ENCODE data around the gene POU2F2. TPM values are rescaled to one million over a fixed set of nuclear protein-coding genes. Genes with fewer than 3 reads are reported as not detected.

Gene POU2F2
- total RNA-seq, 1 experiment from 2014 or later: not detected

GRCh38 chr19:42131149-42132029 is 857 bp downstream of the POU2F2 start:
- in situ Hi-C loops (cut with HindIII; ENCODE audit: low pct_unique_long_range_greater_than_20kb, low sequenced_read_pairs): no loop called here
- no peak for DNase-seq (ENCODE audit: low read depth)

- in situ Hi-C loops (cut with HindIII; ENCODE audit: low pct_unique_long_range_greater_than_20kb, low sequenced_read_pairs): no loop called here
- DNase-seq (ENCODE audit: low read depth): no peak
Measured at GRCh38 chr19:42130254-42130573, 2.0 kb downstream of the POU2F2 start.

DNA sequence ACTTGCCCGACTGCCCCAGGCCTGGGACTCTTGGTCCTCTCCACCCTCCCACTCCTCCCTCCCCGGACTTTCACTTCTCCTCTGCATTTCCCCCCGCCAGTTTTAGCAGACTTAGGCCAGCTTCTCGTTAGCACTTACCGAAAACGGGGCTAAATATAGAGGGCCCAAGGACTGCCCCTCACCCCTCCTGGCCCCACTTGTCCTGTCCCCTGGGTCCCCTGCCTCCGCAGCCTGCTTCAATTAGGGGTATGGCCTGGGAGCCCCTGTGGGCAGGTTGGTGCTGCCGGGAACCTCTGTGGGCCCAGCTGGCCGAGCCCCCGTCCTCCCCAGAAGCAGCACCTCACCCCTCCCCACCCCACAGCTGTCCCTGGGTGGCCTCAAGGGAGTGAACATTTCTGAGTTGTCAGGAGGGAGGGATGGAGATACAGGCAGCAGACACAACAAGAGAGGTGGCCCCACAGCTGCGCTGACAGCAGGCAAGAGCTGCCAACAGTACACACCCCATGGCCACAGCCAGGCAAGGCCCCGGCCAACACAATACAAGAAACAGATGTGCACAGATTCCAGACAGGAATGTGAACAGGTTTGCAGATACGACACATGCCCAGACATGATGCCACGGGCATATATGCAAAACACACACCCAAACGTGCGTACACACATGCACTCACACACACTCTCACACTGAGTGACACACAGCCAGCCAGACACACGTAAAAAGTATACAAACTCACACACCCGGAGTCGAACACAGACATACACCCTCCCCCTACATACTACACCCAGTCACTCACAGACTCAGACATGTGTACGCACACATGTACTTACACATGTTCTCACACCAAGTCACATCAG is 2.6 kb downstream of the POU2F2 start:
- in situ Hi-C loops (cut with HindIII; ENCODE audit: low pct_unique_long_range_greater_than_20kb, low sequenced_read_pairs): no loop called here
- no peak for DNase-seq (ENCODE audit: low read depth)

DNA sequence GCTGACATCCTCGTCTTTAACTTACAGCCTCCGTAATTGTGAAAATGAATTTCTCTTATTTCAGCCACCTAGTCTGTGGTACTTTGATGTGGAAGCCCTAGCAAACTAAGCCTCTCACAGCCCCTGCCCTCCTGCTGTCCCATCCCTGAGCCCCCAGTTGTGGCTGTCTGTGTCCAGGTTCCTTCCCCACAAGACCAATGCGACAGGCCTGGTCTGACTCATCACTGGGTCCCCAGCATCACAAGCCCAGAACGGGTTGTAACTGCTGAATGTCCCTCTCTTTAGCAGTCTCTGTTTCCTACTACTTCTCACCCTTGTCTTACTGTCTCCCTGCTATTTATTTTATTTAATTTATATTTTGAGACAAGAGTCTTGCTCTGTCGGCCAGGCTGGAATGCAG is 5.7 kb downstream of the POU2F2 start:
- no peak for DNase-seq (ENCODE audit: low read depth)
- in situ Hi-C loops (cut with HindIII; ENCODE audit: low pct_unique_long_range_greater_than_20kb, low sequenced_read_pairs): no loop called here

DNA sequence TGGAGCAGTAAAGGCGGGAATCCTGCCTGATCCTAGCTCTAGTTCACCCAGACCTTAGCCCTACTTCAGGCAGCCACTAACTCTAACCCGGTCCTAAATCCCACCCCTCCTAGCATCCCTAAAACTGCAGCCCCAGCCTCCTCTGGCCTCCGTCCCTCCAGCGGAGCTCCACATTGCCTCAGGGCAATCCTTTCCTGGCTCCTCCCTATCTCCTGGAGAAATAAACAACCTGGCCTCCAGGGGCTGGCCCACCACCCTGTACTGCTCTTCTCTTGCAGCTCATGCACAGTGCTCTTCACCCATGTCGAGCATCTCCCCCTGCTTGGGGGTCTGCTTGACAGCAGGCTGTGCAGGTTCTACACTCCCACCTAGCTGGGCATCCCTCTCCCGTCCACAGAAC is 6.7 kb downstream of the POU2F2 start:
- in situ Hi-C loops (cut with HindIII; ENCODE audit: low pct_unique_long_range_greater_than_20kb, low sequenced_read_pairs): no loop called here
- DNase-seq (ENCODE audit: low read depth): no peak

DNA sequence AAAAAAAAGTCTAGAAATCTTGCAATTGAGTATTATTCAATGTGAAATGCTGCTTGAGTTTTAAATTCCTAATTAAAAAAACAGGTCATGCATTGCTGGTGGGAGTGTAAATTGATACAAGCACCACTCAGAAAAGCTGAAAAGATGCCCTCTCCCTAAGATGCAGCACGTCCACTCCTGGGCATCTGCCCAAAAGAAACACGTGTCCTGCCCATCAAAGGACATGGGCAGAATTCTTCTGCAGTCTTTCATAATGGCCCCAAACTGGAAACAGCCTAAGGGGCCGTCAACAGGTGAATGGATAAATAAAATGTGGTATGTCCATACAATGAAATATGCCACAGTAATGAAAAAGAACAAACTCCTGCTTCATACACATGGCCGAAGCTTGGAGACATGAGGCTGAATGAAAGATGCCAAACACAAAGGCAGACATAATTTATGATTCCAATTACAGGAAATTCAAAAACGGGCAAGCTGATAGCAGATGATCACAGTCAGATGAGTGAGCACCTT is 7.8 kb downstream of the POU2F2 start:
- DNase-seq (ENCODE audit: low read depth): no peak
- in situ Hi-C loops (cut with HindIII; ENCODE audit: low pct_unique_long_range_greater_than_20kb, low sequenced_read_pairs): loop anchor here (25.0 kb wide), 1 partner anchor 313 kb away; the partner anchor contains the start of genes CXCL17 and LIPE

- DNase-seq (ENCODE audit: low read depth): no peak
- in situ Hi-C loops (cut with HindIII; ENCODE audit: low pct_unique_long_range_greater_than_20kb, low sequenced_read_pairs): loop anchor here (25.0 kb wide), 1 partner anchor 314 kb away; the partner anchor contains the start of genes CXCL17 and LIPE
Measured at GRCh38 chr19:42123765-42124164, 8.5 kb downstream of the POU2F2 start.

DNA sequence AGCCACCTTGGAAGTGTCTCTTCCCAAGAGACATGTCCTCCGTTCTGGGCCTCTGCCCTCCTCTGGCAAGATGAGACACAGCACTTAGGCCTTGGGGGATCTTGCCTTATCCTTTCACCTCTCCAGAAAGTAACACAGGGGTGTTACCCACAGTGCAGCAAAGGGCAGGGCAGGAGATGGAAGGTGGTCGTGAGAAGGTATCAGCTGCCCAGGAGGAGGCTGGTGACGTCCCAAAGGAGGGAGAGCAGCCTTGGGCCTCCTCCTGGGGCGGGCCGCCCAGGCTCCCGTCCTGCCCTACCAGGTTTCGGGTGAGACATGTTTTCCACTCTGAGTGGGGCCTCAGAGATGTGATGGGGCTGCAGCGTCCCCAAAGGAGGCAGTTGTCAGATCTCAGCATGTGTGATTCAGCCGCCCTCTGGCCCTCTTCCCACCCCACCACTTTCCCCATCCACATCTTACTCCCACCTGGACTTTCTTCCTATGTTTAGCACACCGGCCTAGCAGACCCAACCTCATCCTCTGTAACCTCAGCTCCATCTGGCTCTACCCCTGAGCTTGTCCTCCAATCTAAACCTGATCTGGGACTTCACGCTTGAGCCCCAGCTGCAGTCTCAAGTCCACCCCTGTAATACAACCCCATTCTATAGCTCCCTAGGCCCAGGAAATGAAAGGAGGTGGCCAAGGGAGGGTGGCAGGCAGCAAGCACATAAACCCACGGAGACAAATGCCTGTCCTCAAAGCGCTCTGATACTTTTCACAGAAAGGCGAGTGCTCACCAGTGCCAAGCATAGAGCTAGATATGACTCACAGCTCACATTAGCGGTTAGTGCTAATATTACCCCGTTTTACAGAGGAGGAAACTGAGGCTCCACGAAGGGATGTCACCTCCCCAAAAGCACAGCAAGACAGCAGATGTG is 9.3 kb downstream of the POU2F2 start:
- in situ Hi-C loops (cut with HindIII; ENCODE audit: low pct_unique_long_range_greater_than_20kb, low sequenced_read_pairs): loop anchor here (25.0 kb wide), 1 partner anchor 314 kb away; the partner anchor contains the start of genes CXCL17 and LIPE
- DNase-seq (ENCODE audit: low read depth): no peak

GRCh38 chr19:42121656-42122069 is 10.6 kb downstream of the POU2F2 start:
- in situ Hi-C loops (cut with HindIII; ENCODE audit: low pct_unique_long_range_greater_than_20kb, low sequenced_read_pairs): loop anchor here (25.0 kb wide), 1 partner anchor 316 kb away; the partner anchor contains the start of genes CXCL17 and LIPE
- no peak for DNase-seq (ENCODE audit: low read depth)

DNA sequence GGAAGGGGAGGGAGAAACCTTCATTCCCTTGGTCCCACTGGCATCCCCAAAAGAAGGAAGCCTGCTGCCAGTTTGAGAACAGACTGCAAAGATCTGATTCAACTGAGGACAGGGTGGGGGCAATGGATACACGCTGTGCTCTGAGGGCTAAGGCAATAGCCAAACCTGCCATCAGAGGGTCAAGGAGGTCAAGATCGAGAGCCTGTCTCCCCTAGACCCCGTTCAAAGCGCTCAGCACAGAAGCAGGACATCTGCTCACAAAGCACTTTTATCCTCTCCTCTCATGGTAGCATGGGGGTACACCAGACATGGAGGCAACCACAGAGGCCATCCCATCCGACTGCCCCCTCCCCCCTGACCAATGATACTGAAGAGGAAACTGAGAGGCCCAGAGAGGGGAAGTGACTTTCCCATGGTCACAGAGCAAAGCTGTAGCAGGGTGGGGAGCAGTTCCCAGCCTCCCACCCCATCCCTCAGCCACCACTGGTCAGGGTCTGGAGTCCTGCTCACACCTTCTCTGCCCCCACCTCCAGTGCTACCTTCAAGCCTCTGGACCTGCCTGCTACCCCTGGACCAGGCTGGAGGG is 11.1 kb downstream of the POU2F2 start:
- no peak for DNase-seq (ENCODE audit: low read depth)
- in situ Hi-C loops (cut with HindIII; ENCODE audit: low pct_unique_long_range_greater_than_20kb, low sequenced_read_pairs): loop anchor here (25.0 kb wide), 1 partner anchor 316 kb away; the partner anchor contains the start of genes CXCL17 and LIPE

DNA sequence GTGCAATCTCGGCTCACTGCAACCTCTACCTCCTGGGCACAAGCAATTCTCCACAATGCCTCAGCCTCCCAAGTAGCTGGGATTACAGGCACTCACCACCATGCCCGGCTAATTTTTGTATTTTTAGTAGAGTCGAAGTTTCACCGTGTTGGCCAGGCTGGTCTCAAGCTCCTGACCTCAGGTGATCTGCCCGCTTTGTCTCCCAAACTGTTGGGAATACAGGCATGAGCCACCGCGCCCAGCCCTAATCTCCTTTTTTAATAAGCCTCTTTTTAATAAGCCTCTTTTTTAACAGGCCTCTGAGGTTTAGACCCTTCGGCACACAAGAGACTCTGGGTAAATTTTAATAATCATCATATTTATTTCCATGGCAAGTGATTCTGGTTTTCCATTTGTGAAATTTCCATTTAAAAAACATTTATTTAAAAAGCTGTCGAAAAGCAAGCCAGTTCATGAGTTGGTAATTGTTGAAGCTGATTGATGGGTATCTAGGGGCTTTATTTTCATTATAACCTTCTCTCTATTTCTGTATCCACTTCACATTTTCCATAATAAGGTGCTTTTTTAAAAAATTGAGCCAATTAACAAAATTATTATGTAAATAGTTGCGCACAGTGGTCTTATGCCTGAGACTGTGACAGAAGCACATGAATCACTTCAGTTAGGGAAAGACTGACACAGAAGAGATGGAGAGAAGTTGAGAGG is 11.8 kb downstream of the POU2F2 start:
- in situ Hi-C loops (cut with HindIII; ENCODE audit: low pct_unique_long_range_greater_than_20kb, low sequenced_read_pairs): loop anchor here (25.0 kb wide), 1 partner anchor 317 kb away; the partner anchor contains the start of genes CXCL17 and LIPE
- no peak for DNase-seq (ENCODE audit: low read depth)

GRCh38 chr19:42117076-42117475 is 15.2 kb downstream of the POU2F2 start:
- DNase-seq (ENCODE audit: low read depth): no peak
- in situ Hi-C loops (cut with HindIII; ENCODE audit: low pct_unique_long_range_greater_than_20kb, low sequenced_read_pairs): loop anchor here (25.0 kb wide), 1 partner anchor 320 kb away; the partner anchor contains the start of genes CXCL17 and LIPE

GRCh38 chr19:42116308-42117075 is 15.8 kb downstream of the POU2F2 start:
- DNase-seq (ENCODE audit: low read depth): no peak
- in situ Hi-C loops (cut with HindIII; ENCODE audit: low pct_unique_long_range_greater_than_20kb, low sequenced_read_pairs): loop anchor here (25.0 kb wide), 1 partner anchor 321 kb away; the partner anchor contains the start of genes CXCL17 and LIPE

- in situ Hi-C loops (cut with HindIII; ENCODE audit: low pct_unique_long_range_greater_than_20kb, low sequenced_read_pairs): loop anchor here (25.0 kb wide), 1 partner anchor 322 kb away; the partner anchor contains the start of genes CXCL17 and LIPE
- no peak for DNase-seq (ENCODE audit: low read depth)
Measured at GRCh38 chr19:42115705-42116104, 16.5 kb downstream of the POU2F2 start.

DNA sequence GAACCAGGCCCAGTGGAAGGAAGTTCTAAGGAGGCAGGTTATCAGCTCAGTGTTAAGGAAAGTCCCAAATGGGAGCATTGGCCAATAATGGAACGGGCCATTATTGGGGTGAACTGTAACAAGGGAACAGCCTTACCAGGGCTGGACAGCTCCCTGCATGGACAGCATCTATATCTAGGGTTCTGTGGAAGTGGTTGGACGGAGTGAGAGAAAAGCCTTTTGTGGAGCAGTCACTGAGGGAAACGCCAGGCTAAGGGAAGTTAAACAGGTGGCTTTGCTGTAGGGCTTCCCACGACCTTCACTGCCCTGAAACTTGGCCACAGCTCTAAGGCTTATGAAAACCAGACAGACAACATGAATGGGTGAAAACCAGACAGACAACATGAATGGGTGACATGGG is 17.0 kb downstream of the POU2F2 start:
- in situ Hi-C loops (cut with HindIII; ENCODE audit: low pct_unique_long_range_greater_than_20kb, low sequenced_read_pairs): loop anchor here (25.0 kb wide), 1 partner anchor 322 kb away; the partner anchor contains the start of genes CXCL17 and LIPE
- DNase-seq (ENCODE audit: low read depth): no peak

DNA sequence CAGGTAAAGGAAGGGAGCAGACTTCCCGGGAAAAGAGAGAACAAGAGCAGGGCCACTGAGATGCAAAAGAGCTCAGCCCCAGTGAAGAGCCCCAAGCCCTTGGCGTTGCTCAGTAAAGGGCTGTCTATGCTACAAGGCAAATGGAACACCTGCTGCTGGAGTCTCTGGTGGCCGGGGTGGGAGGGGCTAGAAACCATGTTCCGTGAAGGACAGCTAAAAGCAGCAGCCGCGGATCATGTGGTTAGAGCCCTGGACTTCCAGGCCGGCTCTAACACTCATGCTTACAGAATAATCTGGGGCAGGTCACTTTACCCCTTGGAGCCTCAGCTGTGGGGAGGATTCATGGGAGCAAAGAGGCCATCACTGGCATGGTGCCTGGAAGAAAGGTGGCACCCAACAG is 17.8 kb downstream of the POU2F2 start:
- DNase-seq (ENCODE audit: low read depth): no peak
- in situ Hi-C loops (cut with HindIII; ENCODE audit: low pct_unique_long_range_greater_than_20kb, low sequenced_read_pairs): loop anchor here (25.0 kb wide), 1 partner anchor 323 kb away; the partner anchor contains the start of genes CXCL17 and LIPE
